Measurements from ENCODE around the gene KLHL21. TPM values are rescaled to one million over a fixed set of nuclear protein-coding genes. Genes with fewer than 3 reads are reported as not detected.

Gene KLHL21
- total and polyA plus RNA-seq, 9 of the 15 experiments (the other 6 are each of a cell fraction or from before 2014, with no cell fraction given) = 2.1 to 42.1 (median 17.5) TPM

DNA sequence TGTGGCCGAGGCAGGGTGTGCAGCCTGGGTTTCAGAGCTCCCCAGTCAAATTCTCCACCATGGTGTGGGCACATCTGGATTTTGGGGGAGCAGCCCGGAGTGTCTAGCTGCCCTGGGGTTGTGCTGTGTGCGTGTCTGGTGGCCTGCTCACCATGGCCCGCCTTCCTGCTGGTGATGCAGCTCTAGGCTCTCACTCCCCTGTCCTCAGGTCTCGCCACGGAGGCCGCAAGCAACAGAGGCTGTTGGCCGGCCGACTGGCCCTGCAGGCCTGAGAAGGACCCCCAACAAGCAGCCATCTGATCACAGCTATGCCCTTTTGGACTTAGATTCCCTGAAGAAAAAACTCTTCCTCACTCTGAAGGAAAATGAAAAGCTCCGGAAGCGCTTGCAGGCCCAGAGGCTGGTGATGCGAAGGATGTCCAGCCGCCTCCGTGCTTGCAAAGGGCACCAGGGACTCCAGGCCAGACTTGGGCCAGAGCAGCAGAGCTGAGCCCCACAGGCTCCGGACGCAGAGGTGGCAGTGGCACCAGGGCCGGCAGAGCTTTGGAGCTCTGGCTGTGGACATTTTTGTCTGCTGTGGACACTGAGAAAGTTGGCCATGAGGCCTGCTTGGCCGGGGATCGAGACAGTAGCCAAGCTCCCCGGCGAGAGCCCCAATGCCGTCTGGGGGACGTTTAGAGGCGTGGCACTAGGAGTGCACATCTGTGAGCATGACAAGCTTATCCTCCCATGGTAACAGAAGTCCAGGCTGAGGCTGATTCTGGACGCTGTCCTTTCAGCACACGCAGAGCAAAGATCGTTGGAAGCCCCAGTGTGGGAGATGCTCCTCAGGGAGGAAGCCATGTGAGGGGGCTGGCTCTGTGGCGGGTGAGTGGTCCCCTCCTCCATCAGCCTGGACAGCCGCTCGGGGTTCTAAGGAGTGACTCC is 30.2 kb upstream of the KLHL21 start (continued):
- TF ChIP-seq EWSR1 (IDR thresholded peaks at IDR 0.05; ENCODE audit: borderline replicate concordance, low read depth, partially characterized antibody) = no peak

DNA sequence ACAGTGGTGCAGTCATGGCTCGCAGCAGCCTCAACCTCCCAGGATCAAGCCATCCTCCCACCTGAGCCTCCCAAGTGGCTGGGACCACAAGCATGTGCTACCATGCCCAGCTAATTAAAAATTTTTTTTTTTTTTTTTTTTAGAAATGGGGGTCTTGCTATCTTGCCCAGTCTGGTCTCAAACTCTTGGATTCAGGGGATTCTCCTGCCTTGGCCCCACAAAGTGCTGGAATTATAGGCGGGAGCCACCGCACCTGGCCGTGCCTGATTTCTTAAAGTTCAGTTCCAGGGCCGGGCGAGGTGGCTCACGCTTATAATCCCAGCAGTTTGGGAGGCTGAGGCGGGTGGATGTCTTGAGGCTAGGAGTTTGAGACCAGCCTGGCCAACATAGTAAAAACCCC is 28.4 kb upstream of the KLHL21 start:
- H3K9ac ChIP-seq (ENCODE audit: insufficient read depth in 1 of 2, low read depth in 2 of 2, low read length in 2 of 2) = peak overlapping the region in 1 of 2 experiments; percentile 45; a peak in 1 of 4 replicates
- no peak overlapping the region for H3K27ac ChIP-seq (ENCODE audit: extremely low read depth, low read depth, low read length)
- peaks cover 86% of the 10 kb centered on the region for H3K36me3 ChIP-seq (ENCODE audit: control insufficient read depth, insufficient read depth, low read length)
- TF ChIP-seq ZNF121 (CRISPR knock-in tag; conservative IDR thresholded peaks at IDR 0.05) (peak; percentile 92), HMG20A (CRISPR knock-in tag; conservative IDR thresholded peaks at IDR 0.05) (no peak)
- no peak overlapping the region for H2AFZ ChIP-seq (ENCODE audit: low read depth, low read length)
- no TSS peak for BruUV-seq (replicated peaks)
- CTCF ChIA-PET (ENCODE audit: low intra/inter-chr PET ratio) = no interaction called here
- H3K4me3 ChIP-seq = no peak overlapping the region
- POLR2A ChIA-PET = interaction anchor here (1.4 to 4.5 kb wide), 3 partner anchors 9 to 29 kb away, joined by 3 to 36 read pairs (median 24); partner anchors contain the start of gene KLHL21
- peaks cover 16% of the 10 kb centered on the region for H3K79me2 ChIP-seq (ENCODE audit: control insufficient read depth, insufficient read depth, low read length)
- intact Hi-C loops (cut with micrococcal nuclease) = no loop called here
- DNase-seq (ENCODE audit: extremely low read depth in 1 of 4, low spot score in 3 of 4) (no peak), FAIRE-seq (no peak), ATAC-seq (no peak)
- no peaks in the 10 kb centered on the region for H3K9me1 ChIP-seq (ENCODE audit: control insufficient read depth, insufficient read depth, low read length)
- no peak overlapping the region for H3K4me2 ChIP-seq (ENCODE audit: insufficient read depth, low read length)
- no peaks in the 10 kb centered on the region for H3K27me3 ChIP-seq (ENCODE audit: control insufficient read depth in 2 of 2, insufficient read depth in 2 of 2, low read length in 2 of 2)
- peaks cover 5% of the 10 kb centered on the region; the same call in 1 of the 2 replicates for H4K20me1 ChIP-seq (replicated peaks; ENCODE audit: control insufficient read depth, insufficient read depth, low read length)
- peaks cover 3 to 36% of the 10 kb centered on the region in 2 experiments; a peak in 4 of 5 replicates for H3K4me1 ChIP-seq (replicated peaks in 1 of 2; ENCODE audit: control insufficient read depth in 2 of 2, insufficient read depth in 2 of 2, low read length in 2 of 2)
- in situ Hi-C loops (cut with MboI) = loop anchor here (10.0 kb wide), 1 partner anchor 136 kb away; the partner anchor contains the start of gene PLEKHG5
- WGBS (ENCODE audit: insufficient coverage, low coverage, missing lambda C conversion rate) = 98% methylated on average over 8 of the region's 8 CpGs
- no peaks in the 10 kb centered on the region for H3K9me3 ChIP-seq (replicated peaks; ENCODE audit: control insufficient read depth, insufficient read depth, low read depth, low read length)
